Lower lobe of right lung (tissue), 2 donors: ENCODE measurements around the gene BCAN. TPM values are rescaled to one million over a fixed set of nuclear protein-coding genes. Genes with fewer than 3 reads are reported as not detected.

Experiments
- ATAC-seq, 2 donors: fragments of 200-7000 bp; cut with Tn5 transposase; one replicate each; pipeline ENCODE4 v1.9.1; 2020 to 2022; ENCODE audit warnings: mild to moderate bottlenecking in 2 of 2, moderate library complexity in 2 of 2
- DNase-seq: peaks from one replicate; pipeline ENCODE4 v3.0.0-alpha.2; 2020
- H3K27ac ChIP-seq: fragments of 200-600 bp; one replicate; pipeline ENCODE4 v1.8.0; 2022
- H3K27me3 ChIP-seq: fragments of 200-600 bp; one replicate; pipeline ENCODE4 v1.8.0; 2022; ENCODE audit warnings: low read depth
- H3K36me3 ChIP-seq: fragments of 200-600 bp; one replicate; pipeline ENCODE4 v1.8.0; 2022; ENCODE audit warnings: mild to moderate bottlenecking
- H3K4me1 ChIP-seq: fragments of 200-600 bp; one replicate; pipeline ENCODE4 v1.8.0; 2022
- H3K4me3 ChIP-seq: fragments of 200-600 bp; one replicate; pipeline ENCODE4 v1.8.0; 2022; ENCODE audit warnings: mild to moderate bottlenecking
- H3K9me3 ChIP-seq: fragments of 200-600 bp; one replicate; pipeline ENCODE4 v1.8.0; 2022
- CTCF ChIP-seq: fragments of 200-600 bp; IDR thresholded peaks from one replicate; pipeline ENCODE4 v1.8.0; 2022; ENCODE audit warnings: antibody characterized with exemption, mild to moderate bottlenecking
- intact Hi-C: fragments of 100-400 bp; cut with DNase I; formaldehyde crosslinking; loops from one replicate; pipeline ENCODE4 v1.11.0; 2022
- total RNA-seq: library from RNA; stranded (reverse); fragmentation: NEBNext Ultra II Directional; extraction: Animal tissue kit (Norgen Biotek cat#: 25700); gene quantifications from one replicate; pipeline ENCODE4 v1.2.1, GENCODE V29; 2021
- donor health status: DM: no; HTN: yes; CAD: no; lungs with severe emphysema.

BCAN gene
- total RNA-seq, 1 donor from 2014 or later: not detected

GRCh38 chr1:156594190-156594589, 47.7 kb upstream of the BCAN start:
- Histone ChIP-seq H3K4me3 (no peak overlapping the region), H3K27me3 (no peaks in the 10 kb centered on the region), H3K36me3 (peaks cover 57% of the 10 kb centered on the region), H3K4me1 (peaks cover 18% of the 10 kb centered on the region), H3K27ac (no peak overlapping the region), H3K9me3 (no peaks in the 10 kb centered on the region)
- no peak for TF ChIP-seq CTCF
- intact Hi-C loops: no loop called here
- DNase-seq (no peak), ATAC-seq (no peak)

- TF ChIP-seq CTCF: no peak
- Histone ChIP-seq H3K27me3 (no peaks in the 10 kb centered on the region), H3K9me3 (no peaks in the 10 kb centered on the region), H3K27ac (no peak overlapping the region), H3K36me3 (peaks cover 57% of the 10 kb centered on the region), H3K4me3 (no peak overlapping the region), H3K4me1 (peaks cover 21% of the 10 kb centered on the region)
- DNase-seq (no peak), ATAC-seq (no peak)
- intact Hi-C loops: no loop called here
Measured at GRCh38 chr1:156595016-156595415, 46.9 kb upstream of the BCAN start.

GRCh38 chr1:156596426-156596825, 45.5 kb upstream of the BCAN start:
- intact Hi-C loops: no loop called here
- peaks cover 57% of the 10 kb centered on the region for H3K36me3 ChIP-seq
- H3K4me3 ChIP-seq: no peak overlapping the region
- no peak for TF ChIP-seq CTCF
- no peak overlapping the region for H3K27ac ChIP-seq
- no peak for DNase-seq
- H3K4me1 ChIP-seq: peaks cover 23% of the 10 kb centered on the region
- no peak for ATAC-seq
- H3K27me3 ChIP-seq: no peaks in the 10 kb centered on the region
- H3K9me3 ChIP-seq: no peaks in the 10 kb centered on the region

- H3K27ac ChIP-seq: no peak overlapping the region
- H3K27me3 ChIP-seq: no peaks in the 10 kb centered on the region
- no peak for DNase-seq
- TF ChIP-seq CTCF: no peak
- H3K4me3 ChIP-seq: no peak overlapping the region
- H3K4me1 ChIP-seq: peaks cover 18% of the 10 kb centered on the region
- H3K9me3 ChIP-seq: no peaks in the 10 kb centered on the region
- intact Hi-C loops: no loop called here
- H3K36me3 ChIP-seq: peaks cover 54% of the 10 kb centered on the region
- no peak for ATAC-seq
Measured at GRCh38 chr1:156598125-156598524, 43.8 kb upstream of the BCAN start.

GRCh38 chr1:156598731-156599432, 43.0 kb upstream of the BCAN start:
- Histone ChIP-seq H3K4me3 (no peak overlapping the region), H3K4me1 (peaks cover 18% of the 10 kb centered on the region), H3K9me3 (no peaks in the 10 kb centered on the region), H3K27me3 (no peaks in the 10 kb centered on the region), H3K36me3 (peaks cover 48% of the 10 kb centered on the region), H3K27ac (no peak overlapping the region)
- intact Hi-C loops: no loop called here
- no peak for TF ChIP-seq CTCF
- DNase-seq: no peak
- ATAC-seq: no peak
